HepG2 (cell line): ENCODE results near the gene HINT1. TPM values are rescaled to one million over a fixed set of nuclear protein-coding genes. Genes with fewer than 3 reads are reported as not detected.

Experiments
- FLYWCH1 ChIP-seq: sonication (generic); formaldehyde crosslinking; IDR thresholded peaks from 2 replicates; pipeline ENCODE4 v1.8.1; 2023; ENCODE audit warnings: mild to moderate bottlenecking, missing genetic modification reagents
- HMGXB3 ChIP-seq: sonication (generic); formaldehyde crosslinking; IDR thresholded peaks from 2 replicates; pipeline ENCODE4 v1.4.0; 2020; ENCODE audit warnings: missing genetic modification reagents, borderline replicate concordance
- MIER2 ChIP-seq: IDR thresholded peaks from 2 replicates; pipeline ENCODE4 v1.6.1; 2016; ENCODE audit warnings: missing biosample characterization, missing genetic modification reagents
- NFATC3 ChIP-seq: sonication (generic); formaldehyde crosslinking; IDR thresholded peaks from 2 replicates; pipeline ENCODE4 v1.5.1; 2020; ENCODE audit warnings: mild to moderate bottlenecking, missing genetic modification reagents
- PATZ1 ChIP-seq: sonication (generic); formaldehyde crosslinking; IDR thresholded peaks from 2 replicates; pipeline ENCODE4 v1.4.0; 2020; ENCODE audit warnings: missing genetic modification reagents
- PHF5A ChIP-seq: IDR thresholded peaks from one replicate; pipeline ENCODE4 v1.6.1; 2018; ENCODE audit warnings: low read depth, missing genetic modification reagents; ENCODE audit not compliant: unreplicated experiment
- PREB ChIP-seq: sonication (generic); formaldehyde crosslinking; IDR thresholded peaks from 2 replicates; pipeline ENCODE4 v1.4.0; 2020; ENCODE audit warnings: missing genetic modification reagents
- RFX3 ChIP-seq: IDR thresholded peaks from 2 replicates; pipeline ENCODE4 v1.6.1; 2016; ENCODE audit warnings: missing biosample characterization, missing genetic modification reagents
- TBP ChIP-seq: sonication (generic); formaldehyde crosslinking; IDR thresholded peaks from 2 replicates; pipeline ENCODE4 v1.5.0; 2020; ENCODE audit warnings: missing genetic modification reagents
- ZBTB43 ChIP-seq: sonication (generic); formaldehyde crosslinking; conservative IDR thresholded peaks from 2 replicates; pipeline ENCODE4 v1.4.0; 2020; ENCODE audit warnings: missing genetic modification reagents
- ZBTB49 ChIP-seq: sonication (generic); formaldehyde crosslinking; IDR thresholded peaks from 2 replicates; pipeline ENCODE4 v1.4.0; 2020; ENCODE audit warnings: missing genetic modification reagents, borderline replicate concordance
- ZNF20 ChIP-seq: sonication (generic); formaldehyde crosslinking; IDR thresholded peaks from 2 replicates; pipeline ENCODE4 v1.4.0; 2020; ENCODE audit warnings: mild to moderate bottlenecking, moderate library complexity, missing genetic modification reagents
- ZNF430 ChIP-seq: sonication (generic); formaldehyde crosslinking; IDR thresholded peaks from 2 replicates; pipeline ENCODE4 v1.9.0; 2021; ENCODE audit warnings: mild to moderate bottlenecking, missing genetic modification reagents
- ZNF44 ChIP-seq: sonication (generic); formaldehyde crosslinking; IDR thresholded peaks from 2 replicates; pipeline ENCODE4 v1.5.1; 2020; ENCODE audit warnings: mild to moderate bottlenecking, missing genetic modification reagents
- ZNF446 ChIP-seq: sonication (generic); formaldehyde crosslinking; IDR thresholded peaks from 2 replicates; pipeline ENCODE4 v1.5.0; 2020; ENCODE audit warnings: mild to moderate bottlenecking, missing genetic modification reagents
- ZNF589 ChIP-seq: sonication (generic); formaldehyde crosslinking; conservative IDR thresholded peaks from 2 replicates; pipeline ENCODE4 v1.8.0; 2022; ENCODE audit warnings: mild to moderate bottlenecking, moderate library complexity, missing genetic modification reagents
- ZNF784 ChIP-seq: sonication (generic); formaldehyde crosslinking; IDR thresholded peaks from 2 replicates; pipeline ENCODE4 v1.5.1; 2020; ENCODE audit warnings: missing genetic modification reagents, mild to moderate bottlenecking, borderline replicate concordance
- polyA plus RNA-seq, 8 experiments: library from polyadenylated mRNA; depleted of rRNA in 3 of 8; stranded (reverse) in 7 of 8; unstranded in 1 of 8; fragments of >200 nt; fragmentation: Illumina TruSeq in 4 of 8; extraction: Trizol in 4 of 8; gene quantifications; 2 replicates each; pipeline versions ENCODE4 v1.2.1 to v1.2.3, GENCODE V29; 2011 to 2016; ENCODE audit warnings: low read depth in 4 of 8, missing spikeins in 1 of 8, mixed read lengths in 1 of 8; ENCODE audit not compliant: insufficient read depth in 1 of 8
- total RNA-seq, 5 experiments: library from RNA; depleted of rRNA; stranded (reverse); fragments of >200 nt; fragmentation: Illumina TruSeq; extraction: Trizol; gene quantifications; 2 replicates each; pipeline ENCODE4 v1.2.3, GENCODE V29; 2016; ENCODE audit warnings: low read depth in 1 of 5

Gene HINT1
- total and polyA plus RNA-seq, 2 of the 13 experiments (the other 11 are each of a cell fraction or from before 2014, with no cell fraction given): 428 to 997 TPM

GRCh38 chr5:131165119-131165727, at the start of gene HINT1 (continued):
- no peak; the same call in 1 of the 2 replicates for TF ChIP-seq ZNF784 (CRISPR knock-in tag)
- peak; percentile 75 for TF ChIP-seq PHF5A (CRISPR knock-in tag)
- TF ChIP-seq PATZ1: 0 out of 2 replicates have a peak, but pooled peaks have one; percentile 36
- no peak for TF ChIP-seq RFX3 (CRISPR knock-in tag)
- TF ChIP-seq ZBTB49 (CRISPR knock-in tag): no peak
- TF ChIP-seq ZNF44 (CRISPR knock-in tag): no peak
- TF ChIP-seq MIER2: no peak
- TF ChIP-seq ZNF20 (CRISPR knock-in tag): no peak
- no peak for TF ChIP-seq ZNF430 (CRISPR knock-in tag)
- TF ChIP-seq ZNF446 (CRISPR knock-in tag): no peak
- no peak for TF ChIP-seq PREB (CRISPR knock-in tag)
- peak; percentile 20; the same call in 1 of the 2 replicates for TF ChIP-seq HMGXB3 (CRISPR knock-in tag)
- no peak for TF ChIP-seq FLYWCH1 (CRISPR knock-in tag)
- no peak for TF ChIP-seq NFATC3 (CRISPR knock-in tag)
- no peak for TF ChIP-seq ZBTB43 (CRISPR knock-in tag)
- TF ChIP-seq TBP (CRISPR knock-in tag): no peak
- TF ChIP-seq ZNF589 (CRISPR knock-in tag): no peak
